ENCODE measurements around the gene ZNF234.
"Not testable (repeated sequence)": the region's sequence is repeated elsewhere in the genome, so short reads cannot be mapped to it uniquely, and the experiment has no call there.

Gene ZNF234

GRCh38 chr19:44164673-44165512, 23.5 kb downstream of the ZNF234 start, which contains the start of gene ZNF226:
Gene ZNF226, plus strand, starts transcription at chr19:44165100. Its CDS starts 4,981 bp downstream, at chr19:44170081.
- Mint-ChIP-seq H3K4me1 (peaks cover 23% of the 10 kb centered on the region), H3K9me3 (peaks cover 91% of the 10 kb centered on the region)
- TF ChIP-seq, protein P1, sequence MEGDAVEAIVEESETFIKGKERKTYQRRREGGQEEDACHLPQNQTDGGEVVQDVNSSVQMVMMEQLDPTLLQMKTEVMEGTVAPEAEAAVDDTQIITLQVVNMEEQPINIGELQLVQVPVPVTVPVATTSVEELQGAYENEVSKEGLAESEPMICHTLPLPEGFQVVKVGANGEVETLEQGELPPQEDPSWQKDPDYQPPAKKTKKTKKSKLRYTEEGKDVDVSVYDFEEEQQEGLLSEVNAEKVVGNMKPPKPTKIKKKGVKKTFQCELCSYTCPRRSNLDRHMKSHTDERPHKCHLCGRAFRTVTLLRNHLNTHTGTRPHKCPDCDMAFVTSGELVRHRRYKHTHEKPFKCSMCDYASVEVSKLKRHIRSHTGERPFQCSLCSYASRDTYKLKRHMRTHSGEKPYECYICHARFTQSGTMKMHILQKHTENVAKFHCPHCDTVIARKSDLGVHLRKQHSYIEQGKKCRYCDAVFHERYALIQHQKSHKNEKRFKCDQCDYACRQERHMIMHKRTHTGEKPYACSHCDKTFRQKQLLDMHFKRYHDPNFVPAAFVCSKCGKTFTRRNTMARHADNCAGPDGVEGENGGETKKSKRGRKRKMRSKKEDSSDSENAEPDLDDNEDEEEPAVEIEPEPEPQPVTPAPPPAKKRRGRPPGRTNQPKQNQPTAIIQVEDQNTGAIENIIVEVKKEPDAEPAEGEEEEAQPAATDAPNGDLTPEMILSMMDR (IDR thresholded peaks at IDR 0.05), result no peak

GRCh38 chr19:44170660-44171059, 29.3 kb downstream of the ZNF234 start:
- H3K36me3 Mint-ChIP-seq (ENCODE audit: low read depth), result peaks cover 95% of the 10 kb centered on the region
- H3K9me3 Mint-ChIP-seq, result peaks cover 89% of the 10 kb centered on the region
- not testable (repeated sequence) for H3K4me3 Mint-ChIP-seq

More at GRCh38 chr19:44164673-44165512, 23.5 kb downstream of the ZNF234 start, which contains the start of gene ZNF226:
- H3K27me3 Mint-ChIP-seq (ENCODE audit: low read depth, poor library complexity), result peaks cover 13% of the 10 kb centered on the region
- H3K36me3 Mint-ChIP-seq (ENCODE audit: low read depth), result peaks cover 50% of the 10 kb centered on the region
- peak within 1 kb of the TSS; percentile 100 for H3K4me3 Mint-ChIP-seq
- DNase-seq, result peak; percentile 78
- H3K27ac Mint-ChIP-seq, result peak within 1 kb of the TSS; percentile 99

GRCh38 chr19:44176590-44176989, 35.2 kb downstream of the ZNF234 start:
- Mint-ChIP-seq H3K36me3 (ENCODE audit: low read depth) (peaks cover 70% of the 10 kb centered on the region), H3K4me3 (no peak overlapping the region), H3K27ac (no peak overlapping the region), H3K4me1 (no peaks in the 10 kb centered on the region), H3K9me3 (peaks cover 97% of the 10 kb centered on the region), H3K27me3 (ENCODE audit: low read depth, poor library complexity) (peaks cover 7% of the 10 kb centered on the region)
- TF ChIP-seq, protein P1 (IDR thresholded peaks at IDR 0.05), result no peak
- no peak for DNase-seq

More at GRCh38 chr19:44170660-44171059, 29.3 kb downstream of the ZNF234 start:
- peaks cover 16% of the 10 kb centered on the region for H3K4me1 Mint-ChIP-seq
- DNase-seq; H3K27me3 Mint-ChIP-seq (ENCODE audit: low read depth, poor library complexity); H3K27ac Mint-ChIP-seq: not testable (repeated sequence)

- H3K27ac Mint-ChIP-seq, result no peak overlapping the region
- peaks cover 70% of the 10 kb centered on the region for H3K9me3 Mint-ChIP-seq
Observed at GRCh38 chr19:44180968-44181367, 39.6 kb downstream of the ZNF234 start.

GRCh38 chr19:44182145-44182544, 40.8 kb downstream of the ZNF234 start:
- Mint-ChIP-seq H3K36me3 (ENCODE audit: low read depth) (peaks cover 14% of the 10 kb centered on the region), H3K27ac (no peak overlapping the region), H3K4me1 (no peaks in the 10 kb centered on the region), H3K9me3 (peaks cover 63% of the 10 kb centered on the region), H3K27me3 (ENCODE audit: low read depth, poor library complexity) (peaks cover 25% of the 10 kb centered on the region), H3K4me3 (no peak overlapping the region)
- TF ChIP-seq, protein P1 (IDR thresholded peaks at IDR 0.05), result no peak
- no peak for DNase-seq

More at GRCh38 chr19:44180968-44181367, 39.6 kb downstream of the ZNF234 start:
- no peak for DNase-seq
- TF ChIP-seq, protein P1 (IDR thresholded peaks at IDR 0.05), result no peak
- Mint-ChIP-seq H3K27me3 (ENCODE audit: low read depth, poor library complexity) (peaks cover 17% of the 10 kb centered on the region), H3K4me1 (no peaks in the 10 kb centered on the region), H3K36me3 (ENCODE audit: low read depth) (peaks cover 26% of the 10 kb centered on the region), H3K4me3 (no peak overlapping the region)

- TF ChIP-seq, protein P1 (IDR thresholded peaks at IDR 0.05), result no peak
- no peaks in the 10 kb centered on the region for H3K36me3 Mint-ChIP-seq (ENCODE audit: low read depth)
- DNase-seq, result no peak
- H3K27me3 Mint-ChIP-seq (ENCODE audit: low read depth, poor library complexity), result peaks cover 23% of the 10 kb centered on the region
- no peak overlapping the region for H3K27ac Mint-ChIP-seq
- H3K4me3 Mint-ChIP-seq, result no peak overlapping the region
- H3K4me1 Mint-ChIP-seq, result no peaks in the 10 kb centered on the region
- H3K9me3 Mint-ChIP-seq, result peaks cover 37% of the 10 kb centered on the region
Observed at GRCh38 chr19:44190020-44190419, 48.7 kb downstream of the ZNF234 start.

Data from nephron progenitor cell (in vitro differentiated cells).